Measurements from ENCODE around the gene CMBL.
"Not testable (repeated sequence)": the region's sequence is repeated elsewhere in the genome, so short reads cannot be mapped to it uniquely, and the experiment has no call there.

Gene CMBL

GRCh38 chr5:10283927-10284635 lies 23.6 kb downstream of the CMBL start:
- peak; percentile 81 for DNase-seq

- no peak for DNase-seq
Observed at GRCh38 chr5:10279925-10280720, 27.6 kb downstream of the CMBL start.

- DNase-seq = no peak
Observed at GRCh38 chr5:10279328-10279727, 28.4 kb downstream of the CMBL start.

GRCh38 chr5:10278658-10279279 lies 28.9 kb downstream of the CMBL start:
- no peak for DNase-seq

GRCh38 chr5:10277773-10278630 lies 29.7 kb downstream of the CMBL start:
- no peak for DNase-seq

GRCh38 chr5:10276691-10277090 lies 31.0 kb downstream of the CMBL start:
- DNase-seq = no peak

- no peak for DNase-seq
Observed at GRCh38 chr5:10275991-10276390, 31.7 kb downstream of the CMBL start.

GRCh38 chr5:10275460-10275859 lies 32.2 kb downstream of the CMBL start:
- no peak for DNase-seq

- not testable (repeated sequence) for DNase-seq
Observed at GRCh38 chr5:10272875-10273209, 34.9 kb downstream of the CMBL start.

GRCh38 chr5:10272053-10272874 lies 35.4 kb downstream of the CMBL start:
- DNase-seq = no peak

- no peak for DNase-seq
Observed at GRCh38 chr5:10268100-10268499, 39.6 kb downstream of the CMBL start.

- no peak for DNase-seq
Observed at GRCh38 chr5:10266839-10267238, 40.9 kb downstream of the CMBL start.

GRCh38 chr5:10266137-10266536 lies 41.6 kb downstream of the CMBL start:
- no peak for DNase-seq

GRCh38 chr5:10265245-10266109 lies 42.2 kb downstream of the CMBL start:
- no peak for DNase-seq

GRCh38 chr5:10264604-10265003 lies 43.1 kb downstream of the CMBL start:
- no peak for DNase-seq

- DNase-seq = no peak
Observed at GRCh38 chr5:10262995-10263394, 44.7 kb downstream of the CMBL start.

- no peak for DNase-seq
Observed at GRCh38 chr5:10262121-10262774, 45.5 kb downstream of the CMBL start.

GRCh38 chr5:10261065-10261464 lies 46.6 kb downstream of the CMBL start:
- DNase-seq = no peak

GRCh38 chr5:10259899-10260298 lies 47.8 kb downstream of the CMBL start:
- DNase-seq = no peak

- DNase-seq = no peak
Observed at GRCh38 chr5:10257870-10258269, 49.8 kb downstream of the CMBL start.

GRCh38 chr5:10254686-10255085 lies 53.0 kb downstream of the CMBL start:
- DNase-seq = no peak

Measured in activated T-cell treated with anti-CD3 and anti-CD28 coated beads, Interleukin-2, amount 50 U/mL, for 1 hour (primary cell).